PC-3 (cell line): Measurements from ENCODE around the gene TUBA4A. TPM values are rescaled to one million over a fixed set of nuclear protein-coding genes. Genes with fewer than 3 reads are reported as not detected.

ENCODE experiments used
- ATAC-seq: fragments of 200-7000 bp; cut with Tn5 transposase; 2 replicates; pipeline ENCODE4 v1.9.1; 2020; ENCODE audit warnings: mild to moderate bottlenecking, moderate library complexity
- BruUV-seq: library from RNA; stranded (reverse); fragments of 400-500 nt; replicated peaks from 2 replicates; lab custom pipeline; 2021; lab: Mats Ljungman, UMichigan
- CTCF ChIA-PET: fragments of 300-600 bp; sonication (Branson Sonifier 250); formaldehyde crosslinking; loops from one replicate; lab custom pipeline; 2022; ENCODE audit warnings: antibody characterized with exemption; lab: Charles Lee
- POLR2A ChIA-PET: fragments of 300-600 bp; sonication (Branson Sonifier 250); formaldehyde crosslinking; loops from one replicate; lab custom pipeline; 2022; ENCODE audit warnings: antibody characterized with exemption; ENCODE audit not compliant: unreplicated experiment; lab: Charles Lee
- DNase-seq: peaks from one replicate; pipeline ENCODE4 v3.0.0-alpha.2; 2015
- H2AFZ ChIP-seq: fragments of 300-600 bp; sonication (generic); 2 replicates; pipeline ENCODE4 v1.6.0; 2016; ENCODE audit warnings: antibody characterized with exemption, low read length
- H3F3A ChIP-seq: fragments of 300-600 bp; sonication (generic); one replicate; pipeline ENCODE4 v1.6.0; 2017; ENCODE audit warnings: antibody characterized with exemption, low read length, control low read depth, mild to moderate bottlenecking; ENCODE audit not compliant: unreplicated experiment
- H3K27ac ChIP-seq: fragments of 300-600 bp; sonication (generic); 2 replicates; pipeline ENCODE4 v1.5.1; 2016; ENCODE audit warnings: mild to moderate bottlenecking, low read length
- H3K27me3 ChIP-seq: fragments of 300-600 bp; sonication (generic); 2 replicates; pipeline ENCODE4 v1.6.1; 2016; ENCODE audit warnings: low read length, mixed read lengths
- H3K36me3 ChIP-seq: fragments of 300-600 bp; sonication (generic); 2 replicates; pipeline ENCODE4 v1.6.1; 2016; ENCODE audit warnings: low read depth, mixed run types, low read length, mixed read lengths
- H3K4me1 ChIP-seq: fragments of 300-600 bp; sonication (generic); 2 replicates; pipeline ENCODE4 v1.5.1; 2016; ENCODE audit warnings: low read length; ENCODE audit not compliant: insufficient read depth
- H3K4me2 ChIP-seq: fragments of 300-600 bp; sonication (generic); 2 replicates; pipeline ENCODE4 v1.6.0; 2016; ENCODE audit warnings: low read length
- H3K4me3 ChIP-seq: fragments of 300-600 bp; sonication (generic); 2 replicates; pipeline ENCODE4 v1.5.1; 2016; ENCODE audit warnings: mild to moderate bottlenecking, low read length, mixed read lengths
- H3K79me2 ChIP-seq: fragments of 300-600 bp; sonication (generic); 2 replicates; pipeline ENCODE4 v1.6.1; 2017; ENCODE audit warnings: low read length, mixed read lengths
- H3K9ac ChIP-seq: fragments of 300-600 bp; sonication (generic); 2 replicates; pipeline ENCODE4 v1.6.0; 2016; ENCODE audit warnings: mild to moderate bottlenecking, low read length
- H3K9me2 ChIP-seq: fragments of 300-600 bp; sonication (generic); replicated peaks from 2 replicates; pipeline ENCODE4 v1.6.1; 2016; ENCODE audit warnings: mixed run types, low read length, mixed read lengths
- H3K9me3 ChIP-seq: fragments of 300-600 bp; sonication (generic); 2 replicates; pipeline ENCODE4 v1.6.1; 2016; ENCODE audit warnings: low read length, mixed read lengths
- H4K20me1 ChIP-seq: fragments of 300-600 bp; sonication (generic); 2 replicates; pipeline ENCODE4 v1.6.1; 2016; ENCODE audit warnings: low read length, mixed read lengths
- EZH2 ChIP-seq: fragments of 300-600 bp; sonication (generic); IDR thresholded peaks from one replicate; pipeline ENCODE4 v1.6.1; 2017; ENCODE audit warnings: antibody characterized with exemption, mild to moderate bottlenecking, low read length; ENCODE audit not compliant: unreplicated experiment
- EZH2phosphoT487 ChIP-seq: fragments of 300-600 bp; sonication (generic); IDR thresholded peaks from 2 replicates; pipeline ENCODE4 v1.6.1; 2018; ENCODE audit warnings: mild to moderate bottlenecking, antibody characterized with exemption, low read length, borderline replicate concordance
- intact Hi-C: fragments of 100-400 bp; cut with micrococcal nuclease; formaldehyde crosslinking; loops from 2 replicates; pipeline ENCODE4 v1.9.0; 2023
- total RNA-seq: library from RNA; depleted of rRNA; stranded (reverse); fragments of >200 nt; gene quantifications from 2 replicates; pipeline ENCODE4 v1.2.3, GENCODE V29; 2014
- TF ChIP-seq, protein P1 (sequence below): fragments of 300-600 bp; sonication (generic); conservative IDR thresholded peaks from 2 replicates; pipeline ENCODE4 v1.5.1; 2017; ENCODE audit warnings: antibody characterized with exemption, low read depth, mild to moderate bottlenecking, low read length

The TUBA4A gene
- total RNA-seq, 1 experiment from 2014 or later: 75.4 TPM

DNA sequence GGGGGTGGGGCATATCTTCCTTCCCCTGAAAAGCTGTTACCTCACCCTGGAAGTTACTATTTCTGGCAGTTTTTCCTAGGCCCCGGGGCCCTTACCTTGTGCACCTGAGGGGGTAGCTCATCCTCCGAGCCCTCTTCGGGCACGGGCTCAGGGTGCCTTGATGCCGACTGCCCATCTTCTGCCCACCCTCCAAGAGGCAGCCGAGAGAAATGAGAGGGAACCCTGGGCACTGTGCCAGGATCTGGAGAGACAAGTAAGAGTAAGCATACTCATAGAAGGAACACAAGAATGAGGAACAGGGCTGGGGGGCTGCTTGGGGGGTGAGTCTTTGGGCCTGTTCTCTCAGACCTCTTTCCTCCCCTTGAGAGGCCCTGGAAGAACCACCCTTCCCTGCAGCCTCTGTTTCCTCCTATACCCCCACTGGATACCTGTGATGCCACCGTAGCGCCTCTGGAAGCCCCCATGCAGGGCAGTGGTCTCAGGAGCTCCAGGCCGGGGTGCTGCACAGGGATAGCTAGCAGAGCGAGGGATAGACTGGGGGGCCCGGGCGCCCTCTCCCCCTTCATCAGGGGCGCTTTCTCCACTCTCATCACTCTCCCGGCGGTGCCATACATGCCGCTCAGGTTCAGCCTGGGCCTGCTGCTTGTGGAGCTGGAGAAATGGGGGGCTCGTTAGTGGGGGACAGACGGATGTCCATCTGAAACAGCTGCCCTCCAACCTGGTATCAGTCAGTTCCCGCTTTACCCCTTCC is 32.9 kb downstream of the TUBA4A start:
- no peak overlapping the region for H2AFZ ChIP-seq
- ChIA-PET CTCF (no interaction called here), POLR2A (no interaction called here)
- no peak overlapping the region for H3K4me2 ChIP-seq
- H3K79me2 ChIP-seq: peaks cover 8% of the 10 kb centered on the region; the same call in 1 of the 2 replicates
- TF ChIP-seq EZH2: no peak
- no peak for TF ChIP-seq EZH2phosphoT487
- TF ChIP-seq, protein P1, sequence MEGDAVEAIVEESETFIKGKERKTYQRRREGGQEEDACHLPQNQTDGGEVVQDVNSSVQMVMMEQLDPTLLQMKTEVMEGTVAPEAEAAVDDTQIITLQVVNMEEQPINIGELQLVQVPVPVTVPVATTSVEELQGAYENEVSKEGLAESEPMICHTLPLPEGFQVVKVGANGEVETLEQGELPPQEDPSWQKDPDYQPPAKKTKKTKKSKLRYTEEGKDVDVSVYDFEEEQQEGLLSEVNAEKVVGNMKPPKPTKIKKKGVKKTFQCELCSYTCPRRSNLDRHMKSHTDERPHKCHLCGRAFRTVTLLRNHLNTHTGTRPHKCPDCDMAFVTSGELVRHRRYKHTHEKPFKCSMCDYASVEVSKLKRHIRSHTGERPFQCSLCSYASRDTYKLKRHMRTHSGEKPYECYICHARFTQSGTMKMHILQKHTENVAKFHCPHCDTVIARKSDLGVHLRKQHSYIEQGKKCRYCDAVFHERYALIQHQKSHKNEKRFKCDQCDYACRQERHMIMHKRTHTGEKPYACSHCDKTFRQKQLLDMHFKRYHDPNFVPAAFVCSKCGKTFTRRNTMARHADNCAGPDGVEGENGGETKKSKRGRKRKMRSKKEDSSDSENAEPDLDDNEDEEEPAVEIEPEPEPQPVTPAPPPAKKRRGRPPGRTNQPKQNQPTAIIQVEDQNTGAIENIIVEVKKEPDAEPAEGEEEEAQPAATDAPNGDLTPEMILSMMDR: no peak
- intact Hi-C loops: no loop called here
- ATAC-seq: no peak
- H3K36me3 ChIP-seq: peaks cover 15% of the 10 kb centered on the region
- no TSS peak for BruUV-seq
- peaks cover 3% of the 10 kb centered on the region for H3F3A ChIP-seq
- DNase-seq: no peak
- H3K9me3 ChIP-seq: no peaks in the 10 kb centered on the region
- no peaks in the 10 kb centered on the region for H3K9me2 ChIP-seq
- H3K4me3 ChIP-seq: no peak overlapping the region
- no peak overlapping the region for H3K27ac ChIP-seq
- no peaks in the 10 kb centered on the region for H3K27me3 ChIP-seq
- no peak overlapping the region for H3K9ac ChIP-seq
- H3K4me1 ChIP-seq: peaks cover 19% of the 10 kb centered on the region
- H4K20me1 ChIP-seq: no peaks in the 10 kb centered on the region

DNA sequence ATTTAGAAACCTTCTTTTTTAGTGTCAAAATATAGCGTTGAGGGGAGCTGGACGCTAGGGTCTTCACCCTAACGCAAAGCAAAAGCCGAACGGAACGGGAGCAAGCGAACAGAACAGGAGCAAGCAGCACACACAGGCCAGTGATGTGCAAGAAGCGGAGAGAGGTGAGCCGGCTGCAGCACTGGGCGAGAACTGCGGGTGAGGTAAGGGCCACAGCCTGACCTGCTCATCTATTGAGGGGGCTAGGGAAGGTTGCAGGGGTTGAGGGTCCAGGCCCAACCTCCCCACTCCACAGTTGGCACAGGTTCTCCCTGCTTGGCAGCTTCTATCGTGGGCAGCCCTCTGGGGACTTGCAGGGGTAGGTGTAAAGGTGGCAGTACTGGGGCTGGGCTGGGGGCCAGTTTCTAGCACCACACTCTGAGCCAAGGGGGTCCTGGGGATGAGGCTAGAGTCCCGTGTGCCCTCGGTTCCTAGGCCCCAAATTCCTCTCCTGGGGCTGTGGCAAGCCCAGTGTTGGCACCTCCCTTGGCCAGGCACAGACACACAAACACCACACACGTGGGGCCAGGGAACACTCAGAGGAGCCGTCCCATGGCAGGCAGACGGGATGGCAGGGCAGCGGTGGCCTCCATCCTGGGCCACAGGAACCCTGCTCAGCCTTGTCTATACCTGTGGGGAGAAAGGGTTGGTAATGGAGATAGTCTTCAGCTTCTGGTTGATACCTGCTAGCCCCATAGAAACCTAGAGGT is 33.8 kb downstream of the TUBA4A start:
- no TSS peak for BruUV-seq
- no peak for DNase-seq
- Histone ChIP-seq H3K79me2 (peaks cover 8% of the 10 kb centered on the region; the same call in 1 of the 2 replicates), H3K4me2 (no peak overlapping the region), H3K4me1 (peaks cover 19% of the 10 kb centered on the region), H4K20me1 (no peaks in the 10 kb centered on the region), H3K27me3 (no peaks in the 10 kb centered on the region), H3K9ac (no peak overlapping the region), H2AFZ (no peak overlapping the region), H3K27ac (no peak overlapping the region), H3K9me3 (no peaks in the 10 kb centered on the region), H3F3A (peaks cover 3% of the 10 kb centered on the region), H3K9me2 (no peaks in the 10 kb centered on the region), H3K4me3 (no peak overlapping the region), H3K36me3 (peaks cover 15% of the 10 kb centered on the region)
- CTCF ChIA-PET: no interaction called here
- POLR2A ChIA-PET: no interaction called here
- intact Hi-C loops: loop anchor here (2.0 kb wide), 1 partner anchor 59 kb away; the partner anchor contains the start of gene DNAJB2
- no peak for TF ChIP-seq EZH2
- no peak for TF ChIP-seq EZH2phosphoT487
- TF ChIP-seq, protein P1: no peak
- no peak for ATAC-seq
